Caco-2 (cell line): Measurements from ENCODE around the gene PFKP. TPM values are rescaled to one million over a fixed set of nuclear protein-coding genes. Genes with fewer than 3 reads are reported as not detected.

Experiments used
- BruUV-seq: library from RNA; stranded (reverse); fragments of 400-500 nt; replicated peaks from 2 replicates; lab custom pipeline; 2021; lab: Mats Ljungman, UMichigan
- CTCF ChIA-PET: fragments of 300-600 bp; sonication (Branson Sonifier 250); formaldehyde crosslinking; loops from one replicate; lab custom pipeline; 2022; ENCODE audit warnings: antibody characterized with exemption; lab: Charles Lee
- POLR2A ChIA-PET: fragments of 300-600 bp; sonication (Branson Sonifier 250); formaldehyde crosslinking; loops from one replicate; lab custom pipeline; 2022; ENCODE audit warnings: antibody characterized with exemption; lab: Charles Lee
- DNase-seq, 2 experiments: peaks; one replicate each; pipeline versions ENCODE4 v3.0.0 to v3.0.0-alpha.2; 2020 to 2022
- H3K27me3 ChIP-seq: replicated peaks from 2 replicates; pipeline ENCODE4 v1.6.0; 2011; ENCODE audit warnings: low read length; ENCODE audit not compliant: control insufficient read depth, insufficient read depth
- H3K36me3 ChIP-seq: 2 replicates; pipeline ENCODE4 v1.5.1; 2011; ENCODE audit warnings: low read length; ENCODE audit not compliant: control insufficient read depth, insufficient read depth
- H3K4me1 ChIP-seq: fragments of 250-450 bp; sonication (Bioruptor Pico); 2 replicates; pipeline ENCODE4 v1.5.1; 2020; ENCODE audit warnings: mild to moderate bottlenecking
- H3K4me3 ChIP-seq: 2 replicates; pipeline ENCODE4 v1.5.1; 2011; ENCODE audit warnings: low read depth, mild to moderate bottlenecking, control low read depth, low read length
- H3K9me3 ChIP-seq: fragments of 250-450 bp; sonication (Bioruptor Pico); 2 replicates; pipeline ENCODE4 v1.5.1; 2020; ENCODE audit warnings: mild to moderate bottlenecking, moderate library complexity
- H3K27ac Mint-ChIP-seq: one replicate; pipeline ENCODE4 v1.8.0; 2022; ENCODE audit warnings: mixed read lengths; ENCODE audit not compliant: unreplicated experiment
- H3K27me3 Mint-ChIP-seq: one replicate; pipeline ENCODE4 v1.8.0; 2022; ENCODE audit warnings: mixed read lengths; ENCODE audit not compliant: insufficient read depth, unreplicated experiment
- H3K36me3 Mint-ChIP-seq: one replicate; pipeline ENCODE4 v1.8.0; 2022; ENCODE audit warnings: mild to moderate bottlenecking, mixed read lengths; ENCODE audit not compliant: insufficient read depth, unreplicated experiment
- H3K4me1 Mint-ChIP-seq: one replicate; pipeline ENCODE4 v1.8.0; 2022; ENCODE audit warnings: low read depth, mixed read lengths; ENCODE audit not compliant: unreplicated experiment
- H3K4me3 Mint-ChIP-seq: one replicate; pipeline ENCODE4 v1.8.0; 2022; ENCODE audit warnings: mild to moderate bottlenecking, moderate library complexity, mixed read lengths; ENCODE audit not compliant: unreplicated experiment
- H3K9me3 Mint-ChIP-seq: one replicate; pipeline ENCODE4 v1.8.0; 2022; ENCODE audit warnings: mixed read lengths; ENCODE audit not compliant: unreplicated experiment
- CTCF ChIP-seq, 2 experiments: fragments of 200-600 bp in 1 of 2; IDR thresholded peaks; 1 replicate in 1 of 2; 2 replicates in 1 of 2; pipeline versions ENCODE4 v1.5.1 to v1.8.0; 2011 to 2022; ENCODE audit warnings: antibody characterized with exemption in 1 of 2, control low read depth in 1 of 2, inconsistent platforms in 1 of 2, low read depth in 1 of 2, low read length in 1 of 2, mild to moderate bottlenecking in 1 of 2, moderate library complexity in 1 of 2; ENCODE audit not compliant: insufficient read depth in 1 of 2, severe bottlenecking in 1 of 2, unreplicated experiment in 1 of 2
- intact Hi-C: fragments of 100-400 bp; cut with micrococcal nuclease; formaldehyde crosslinking; loops from one replicate; pipeline ENCODE4 v1.10.0; 2022; ENCODE audit not compliant: unreplicated experiment
- total RNA-seq: library from RNA; stranded (reverse); gene quantifications from 2 replicates; pipeline ENCODE4 v1.2.3, GENCODE V29; 2022

The PFKP gene
- total RNA-seq, 1 experiment from 2014 or later, result 218 TPM

DNA sequence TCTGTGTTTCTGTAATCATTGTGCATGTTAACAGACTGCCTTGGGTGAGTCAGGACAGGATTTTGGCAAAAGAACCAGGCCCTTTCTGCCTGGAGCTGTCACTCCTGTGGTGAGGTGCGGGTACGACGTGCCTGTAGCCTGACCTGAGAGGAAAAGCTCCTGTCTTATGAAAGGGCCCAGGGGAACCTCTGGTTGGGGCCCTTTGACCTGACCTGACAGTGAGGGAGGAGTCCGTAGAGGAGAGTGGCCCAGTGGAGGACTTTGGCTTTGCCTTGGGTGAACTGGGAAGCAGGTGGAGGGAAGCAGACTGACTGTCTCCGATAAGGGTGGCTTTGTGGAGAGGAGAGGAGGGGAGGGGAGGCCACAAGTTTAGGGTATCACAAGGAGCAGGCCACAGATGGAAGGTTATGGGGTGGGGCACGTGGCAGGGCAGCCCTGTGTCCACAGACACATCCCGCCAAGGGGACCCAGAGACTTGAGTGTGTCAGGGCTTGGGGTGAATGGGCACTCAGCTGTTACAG, 6.9 kb downstream of the PFKP start:
- POLR2A ChIA-PET, result interaction anchor here (1.0 kb wide), 1 partner anchor 22 kb away, joined by 5 read pairs; no protein-coding TSS in a partner anchor
- CTCF ChIA-PET, result interaction anchor here (0.6 kb wide), 1 partner anchor 80 kb away, joined by 6 read pairs; no protein-coding TSS in a partner anchor
- Histone ChIP-seq H3K4me3 (no peak overlapping the region), H3K9me3 (no peaks in the 10 kb centered on the region), H3K27me3 (no peaks in the 10 kb centered on the region), H3K4me1 (peaks cover 48% of the 10 kb centered on the region), H3K36me3 (peaks cover 1% of the 10 kb centered on the region; the same call in 1 of the 2 replicates)
- Mint-ChIP-seq H3K27ac (peak overlapping the region; percentile 64), H3K27me3 (no peaks in the 10 kb centered on the region), H3K4me3 (no peak overlapping the region), H3K9me3 (no peaks in the 10 kb centered on the region), H3K4me1 (peaks cover 62% of the 10 kb centered on the region), H3K36me3 (peaks cover 83% of the 10 kb centered on the region)
- TF ChIP-seq CTCF (IDR thresholded peaks at IDR 0.05; ENCODE audit: insufficient read depth in 1 of 2, low read depth in 1 of 2, low read length in 1 of 2, severe bottlenecking in 1 of 2, unreplicated experiment in 1 of 2), result no peak
- no TSS peak for BruUV-seq
- intact Hi-C loops, result no loop called here
- DNase-seq, result peak; percentile 46 to 64

- H3K27me3 ChIP-seq, result no peaks in the 10 kb centered on the region
- peaks cover 83% of the 10 kb centered on the region for H3K36me3 Mint-ChIP-seq
- H3K27me3 Mint-ChIP-seq, result no peaks in the 10 kb centered on the region
- H3K4me1 Mint-ChIP-seq, result peaks cover 58% of the 10 kb centered on the region
- BruUV-seq, result no TSS peak
- no peaks in the 10 kb centered on the region for H3K9me3 Mint-ChIP-seq
- no peak overlapping the region for H3K4me3 Mint-ChIP-seq
- intact Hi-C loops, result no loop called here
- TF ChIP-seq CTCF (IDR thresholded peaks at IDR 0.05; ENCODE audit: insufficient read depth in 1 of 2, low read depth in 1 of 2, low read length in 1 of 2, severe bottlenecking in 1 of 2, unreplicated experiment in 1 of 2), result no peak
- H3K9me3 ChIP-seq, result no peaks in the 10 kb centered on the region
- H3K27ac Mint-ChIP-seq, result peak overlapping the region; percentile 64
- no peak overlapping the region for H3K4me3 ChIP-seq
- peak in 1 of 2 experiments; percentile 21 for DNase-seq
- CTCF ChIA-PET, result no interaction called here
- peaks cover 43% of the 10 kb centered on the region for H3K4me1 ChIP-seq
- H3K36me3 ChIP-seq, result peaks cover 1% of the 10 kb centered on the region; the same call in 1 of the 2 replicates
- POLR2A ChIA-PET, result interaction anchor here (0.6 kb wide), 1 partner anchor 79 kb away, joined by 4 read pairs; no protein-coding TSS in a partner anchor
These were observed 7.7 kb downstream of the PFKP start for GRCh38 chr10:3074985-3075600.

GRCh38 chr10:3076138-3076537, 8.8 kb downstream of the PFKP start:
- Mint-ChIP-seq H3K36me3 (peaks cover 80% of the 10 kb centered on the region), H3K9me3 (no peaks in the 10 kb centered on the region), H3K27ac (peak overlapping the region; percentile 71), H3K27me3 (no peaks in the 10 kb centered on the region), H3K4me3 (no peak overlapping the region), H3K4me1 (peaks cover 52% of the 10 kb centered on the region)
- POLR2A ChIA-PET, result interaction anchor here (0.6 kb wide), 1 partner anchor 64 kb away, joined by 4 read pairs; no protein-coding TSS in a partner anchor
- H3K4me1 ChIP-seq, result peaks cover 35% of the 10 kb centered on the region
- H3K27me3 ChIP-seq, result no peaks in the 10 kb centered on the region
- CTCF ChIA-PET, result interaction anchor here (0.6 kb wide), 1 partner anchor 299 kb away, joined by 3 read pairs; no protein-coding TSS in a partner anchor
- no peak for TF ChIP-seq CTCF (IDR thresholded peaks at IDR 0.05; ENCODE audit: insufficient read depth in 1 of 2, low read depth in 1 of 2, low read length in 1 of 2, severe bottlenecking in 1 of 2, unreplicated experiment in 1 of 2)
- no peak overlapping the region for H3K4me3 ChIP-seq
- DNase-seq, result no peak
- BruUV-seq, result no TSS peak
- H3K9me3 ChIP-seq, result no peaks in the 10 kb centered on the region
- peaks cover 1% of the 10 kb centered on the region; the same call in 1 of the 2 replicates for H3K36me3 ChIP-seq
- intact Hi-C loops, result no loop called here
